ENCODE measurements around the gene KCNQ1OT1.

The KCNQ1OT1 gene

GRCh38 chr11:2565447-2566222, 134.2 kb downstream of the KCNQ1OT1 start:
- peak in 1 of 2 donors; percentile 50 for DNase-seq
- Histone ChIP-seq H3K27me3 (peaks cover 0 to 3% of the 10 kb centered on the region in 2 donors), H3K9me3 (no peaks in the 10 kb centered on the region), H3K4me1 (no peaks in the 10 kb centered on the region), H3K36me3 (no peaks in the 10 kb centered on the region), H3K4me3 (no peak overlapping the region), H3K27ac (no peak overlapping the region)
- intact Hi-C loops (cut with DNase I; ENCODE audit: low total_unique reads): no loop called here
- no peak for TF ChIP-seq CTCF (IDR thresholded peaks at IDR 0.05)

GRCh38 chr11:2564588-2565425, 135.0 kb downstream of the KCNQ1OT1 start:
- no peak for TF ChIP-seq CTCF (IDR thresholded peaks at IDR 0.05)
- intact Hi-C loops (cut with DNase I; ENCODE audit: low total_unique reads): no loop called here
- Histone ChIP-seq H3K27ac (no peak overlapping the region), H3K4me3 (no peak overlapping the region), H3K36me3 (no peaks in the 10 kb centered on the region), H3K9me3 (no peaks in the 10 kb centered on the region), H3K4me1 (no peaks in the 10 kb centered on the region), H3K27me3 (peaks cover 0 to 3% of the 10 kb centered on the region in 2 donors)
- peak; percentile 39 to 50 for DNase-seq

- H3K9me3 ChIP-seq: no peaks in the 10 kb centered on the region
- H3K36me3 ChIP-seq: no peaks in the 10 kb centered on the region
- no peak for DNase-seq
- TF ChIP-seq CTCF (IDR thresholded peaks at IDR 0.05): no peak
- H3K27me3 ChIP-seq: peaks cover 0 to 3% of the 10 kb centered on the region in 2 donors
- no peak overlapping the region for H3K27ac ChIP-seq
- no peaks in the 10 kb centered on the region for H3K4me1 ChIP-seq
- intact Hi-C loops (cut with DNase I; ENCODE audit: low total_unique reads): no loop called here
- no peak overlapping the region for H3K4me3 ChIP-seq
These were observed 135.7 kb downstream of the KCNQ1OT1 start for GRCh38 chr11:2564008-2564530.

GRCh38 chr11:2563213-2564007, 136.4 kb downstream of the KCNQ1OT1 start:
- Histone ChIP-seq H3K27me3 (peaks cover 0 to 3% of the 10 kb centered on the region in 2 donors), H3K36me3 (no peaks in the 10 kb centered on the region), H3K9me3 (no peaks in the 10 kb centered on the region), H3K4me1 (no peaks in the 10 kb centered on the region), H3K27ac (no peak overlapping the region), H3K4me3 (no peak overlapping the region)
- intact Hi-C loops (cut with DNase I; ENCODE audit: low total_unique reads): no loop called here
- peak in 1 of 2 donors; percentile 40 for DNase-seq
- no peak for TF ChIP-seq CTCF (IDR thresholded peaks at IDR 0.05)

GRCh38 chr11:2562890-2563212, 136.9 kb downstream of the KCNQ1OT1 start:
- intact Hi-C loops (cut with DNase I; ENCODE audit: low total_unique reads): no loop called here
- Histone ChIP-seq H3K36me3 (no peaks in the 10 kb centered on the region), H3K9me3 (no peaks in the 10 kb centered on the region), H3K27ac (no peak overlapping the region), H3K4me3 (no peak overlapping the region), H3K27me3 (peaks cover 0 to 3% of the 10 kb centered on the region in 2 donors), H3K4me1 (no peaks in the 10 kb centered on the region)
- no peak for DNase-seq
- no peak for TF ChIP-seq CTCF (IDR thresholded peaks at IDR 0.05)
